Neural cell (in vitro differentiated cells): ENCODE measurements around the gene ETV3.

Source experiments
- EP300 ChIP-seq: fragments of 450-650 bp; conservative IDR thresholded peaks from 2 replicates; pipeline ENCODE4 v1.6.1; 2014; ENCODE audit warnings: antibody characterized with exemption, mild to moderate bottlenecking, moderate library complexity; ENCODE audit not compliant: poor library complexity, severe bottlenecking
- RAD21 ChIP-seq: fragments of 450-650 bp; conservative IDR thresholded peaks from 2 replicates; pipeline ENCODE4 v1.6.1; 2014; ENCODE audit warnings: antibody characterized with exemption, mild to moderate bottlenecking, moderate library complexity
- TF ChIP-seq, protein P1 (sequence below): fragments of 450-650 bp; IDR thresholded peaks from 2 replicates; pipeline ENCODE4 v1.5.1; 2014; ENCODE audit warnings: antibody characterized with exemption, mild to moderate bottlenecking, moderate library complexity; ENCODE audit not compliant: poor library complexity, severe bottlenecking

DNA sequence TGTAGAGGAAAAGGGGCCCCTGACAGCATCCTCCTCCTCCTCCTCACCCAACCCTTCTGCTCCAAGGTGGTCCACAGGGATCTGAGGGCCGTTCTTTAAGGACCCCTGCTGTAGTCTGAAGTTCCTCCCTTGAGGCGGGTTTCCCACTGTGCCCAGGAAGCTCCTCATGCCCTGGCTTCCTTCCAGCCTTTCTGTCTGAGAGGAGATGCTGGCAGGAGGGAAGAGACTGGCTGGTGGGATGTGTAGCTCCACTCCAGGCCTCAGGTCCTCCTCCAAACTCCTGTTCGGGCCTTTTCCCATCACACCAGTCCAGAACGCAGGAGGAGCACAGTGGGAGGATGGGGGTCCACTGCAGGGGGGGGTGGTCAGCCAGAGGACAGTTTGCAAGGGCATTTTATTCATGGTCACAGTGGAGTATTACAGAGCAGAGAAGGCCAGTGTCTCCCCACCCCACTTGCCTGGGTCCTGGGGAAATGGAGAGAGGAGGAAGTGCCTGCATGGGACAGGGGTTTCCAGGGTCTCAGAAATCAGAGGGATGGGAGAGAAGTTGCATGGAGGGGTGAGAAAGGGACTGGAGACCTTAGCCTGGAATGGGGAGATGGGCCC is 46.4 kb downstream of the ETV3 start:
- TF ChIP-seq RAD21 (no peak), EP300 (no peak)
- TF ChIP-seq, protein P1, sequence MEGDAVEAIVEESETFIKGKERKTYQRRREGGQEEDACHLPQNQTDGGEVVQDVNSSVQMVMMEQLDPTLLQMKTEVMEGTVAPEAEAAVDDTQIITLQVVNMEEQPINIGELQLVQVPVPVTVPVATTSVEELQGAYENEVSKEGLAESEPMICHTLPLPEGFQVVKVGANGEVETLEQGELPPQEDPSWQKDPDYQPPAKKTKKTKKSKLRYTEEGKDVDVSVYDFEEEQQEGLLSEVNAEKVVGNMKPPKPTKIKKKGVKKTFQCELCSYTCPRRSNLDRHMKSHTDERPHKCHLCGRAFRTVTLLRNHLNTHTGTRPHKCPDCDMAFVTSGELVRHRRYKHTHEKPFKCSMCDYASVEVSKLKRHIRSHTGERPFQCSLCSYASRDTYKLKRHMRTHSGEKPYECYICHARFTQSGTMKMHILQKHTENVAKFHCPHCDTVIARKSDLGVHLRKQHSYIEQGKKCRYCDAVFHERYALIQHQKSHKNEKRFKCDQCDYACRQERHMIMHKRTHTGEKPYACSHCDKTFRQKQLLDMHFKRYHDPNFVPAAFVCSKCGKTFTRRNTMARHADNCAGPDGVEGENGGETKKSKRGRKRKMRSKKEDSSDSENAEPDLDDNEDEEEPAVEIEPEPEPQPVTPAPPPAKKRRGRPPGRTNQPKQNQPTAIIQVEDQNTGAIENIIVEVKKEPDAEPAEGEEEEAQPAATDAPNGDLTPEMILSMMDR = no peak
